Parathyroid adenoma (tissue), 2 donors: Measurements from ENCODE around the gene KIAA0753.

Source experiments
- H2AFZ ChIP-seq: fragments of 300-600 bp; sonication (generic); one replicate; pipeline ENCODE4 v1.7.0; 2017; ENCODE audit warnings: antibody characterized with exemption, mild to moderate bottlenecking
- H3K27ac ChIP-seq: fragments of 300-600 bp; sonication (generic); one replicate; pipeline ENCODE4 v1.7.0; 2017
- H3K27me3 ChIP-seq: fragments of 300-600 bp; sonication (generic); one replicate; pipeline ENCODE4 v1.7.0; 2017; ENCODE audit warnings: low read length; ENCODE audit not compliant: control insufficient read depth, insufficient read depth
- H3K36me3 ChIP-seq: fragments of 300-600 bp; sonication (generic); one replicate; pipeline ENCODE4 v1.7.0; 2017; ENCODE audit warnings: low read length; ENCODE audit not compliant: control insufficient read depth, insufficient read depth
- H3K4me1 ChIP-seq: fragments of 300-600 bp; sonication (generic); one replicate; pipeline ENCODE4 v1.7.0; 2017; ENCODE audit warnings: control low read depth
- H3K4me2 ChIP-seq: fragments of 300-600 bp; sonication (generic); one replicate; pipeline ENCODE4 v1.7.0; 2017; ENCODE audit warnings: low read length
- H3K4me3 ChIP-seq: fragments of 300-600 bp; sonication (generic); one replicate; pipeline ENCODE4 v1.7.0; 2017; ENCODE audit warnings: low read depth, low read length
- H3K79me2 ChIP-seq: fragments of 300-600 bp; sonication (generic); one replicate; pipeline ENCODE4 v1.7.0; 2017; ENCODE audit warnings: control low read depth
- H3K9ac ChIP-seq: fragments of 300-600 bp; sonication (generic); one replicate; pipeline ENCODE4 v1.7.0; 2017; ENCODE audit warnings: mild to moderate bottlenecking
- H3K9me3 ChIP-seq: fragments of 300-600 bp; sonication (generic); one replicate; pipeline ENCODE4 v1.7.0; 2017; ENCODE audit warnings: low read length; ENCODE audit not compliant: control insufficient read depth
- CTCF ChIP-seq: fragments of 300-600 bp; sonication (generic); IDR thresholded peaks from one replicate; pipeline ENCODE4 v1.7.0; 2017; ENCODE audit warnings: antibody characterized with exemption, mild to moderate bottlenecking
- donor health status: primary hyperparathyroidism.

The KIAA0753 gene

GRCh38 chr17:6568184-6568758 is 72.2 kb downstream of the KIAA0753 start:
- Histone ChIP-seq H2AFZ (no peak overlapping the region), H3K4me2 (no peak overlapping the region), H3K9me3 (no peaks in the 10 kb centered on the region), H3K4me3 (no peak overlapping the region), H3K79me2 (no peaks in the 10 kb centered on the region), H3K27ac (no peak overlapping the region), H3K9ac (no peak overlapping the region), H3K36me3 (no peaks in the 10 kb centered on the region), H3K4me1 (no peaks in the 10 kb centered on the region), H3K27me3 (no peaks in the 10 kb centered on the region)
- TF ChIP-seq CTCF: no peak

- no peak overlapping the region for H2AFZ ChIP-seq
- no peak overlapping the region for H3K4me2 ChIP-seq
- no peak overlapping the region for H3K4me3 ChIP-seq
- H3K4me1 ChIP-seq: no peaks in the 10 kb centered on the region
- no peaks in the 10 kb centered on the region for H3K9me3 ChIP-seq
- no peaks in the 10 kb centered on the region for H3K36me3 ChIP-seq
- no peak overlapping the region for H3K27ac ChIP-seq
- H3K9ac ChIP-seq: no peak overlapping the region
- no peaks in the 10 kb centered on the region for H3K27me3 ChIP-seq
- no peak for TF ChIP-seq CTCF
- H3K79me2 ChIP-seq: no peaks in the 10 kb centered on the region
Measured at GRCh38 chr17:6567528-6568183, 72.9 kb downstream of the KIAA0753 start.

- Histone ChIP-seq H2AFZ (no peak overlapping the region), H3K9me3 (no peaks in the 10 kb centered on the region), H3K4me2 (no peak overlapping the region), H3K9ac (no peak overlapping the region), H3K27ac (no peak overlapping the region), H3K4me1 (no peaks in the 10 kb centered on the region), H3K36me3 (no peaks in the 10 kb centered on the region), H3K4me3 (no peak overlapping the region), H3K79me2 (no peaks in the 10 kb centered on the region), H3K27me3 (no peaks in the 10 kb centered on the region)
- no peak for TF ChIP-seq CTCF
Measured at GRCh38 chr17:6561446-6561845, 79.1 kb downstream of the KIAA0753 start.

DNA sequence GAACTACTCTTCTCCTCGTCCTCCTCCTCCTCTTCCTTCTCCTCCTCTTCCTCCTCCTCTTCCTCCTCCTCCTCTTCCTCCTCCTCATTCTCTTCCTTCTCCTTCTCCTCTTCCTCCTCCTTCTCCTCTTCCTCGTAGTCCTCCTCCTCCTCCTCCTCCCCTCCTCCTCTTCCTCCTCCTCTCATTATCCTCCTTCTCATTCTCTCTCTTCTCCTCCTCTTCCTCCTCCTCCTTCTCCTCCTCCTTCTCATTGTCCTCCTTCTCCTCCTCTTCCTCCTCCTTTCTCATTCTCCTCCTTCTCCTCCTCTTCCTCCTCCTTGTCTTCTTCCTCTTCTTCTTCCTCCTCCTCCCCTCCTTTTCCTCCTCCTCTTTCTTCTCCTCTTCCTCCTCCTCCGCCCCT is 80.0 kb downstream of the KIAA0753 start:
- no peak overlapping the region for H2AFZ ChIP-seq
- H3K9ac ChIP-seq: no peak overlapping the region
- no peaks in the 10 kb centered on the region for H3K27me3 ChIP-seq
- no peaks in the 10 kb centered on the region for H3K79me2 ChIP-seq
- no peak overlapping the region for H3K4me2 ChIP-seq
- no peak overlapping the region for H3K4me3 ChIP-seq
- H3K9me3 ChIP-seq: no peaks in the 10 kb centered on the region
- H3K4me1 ChIP-seq: no peaks in the 10 kb centered on the region
- no peak overlapping the region for H3K27ac ChIP-seq
- TF ChIP-seq CTCF: no peak
- H3K36me3 ChIP-seq: no peaks in the 10 kb centered on the region

DNA sequence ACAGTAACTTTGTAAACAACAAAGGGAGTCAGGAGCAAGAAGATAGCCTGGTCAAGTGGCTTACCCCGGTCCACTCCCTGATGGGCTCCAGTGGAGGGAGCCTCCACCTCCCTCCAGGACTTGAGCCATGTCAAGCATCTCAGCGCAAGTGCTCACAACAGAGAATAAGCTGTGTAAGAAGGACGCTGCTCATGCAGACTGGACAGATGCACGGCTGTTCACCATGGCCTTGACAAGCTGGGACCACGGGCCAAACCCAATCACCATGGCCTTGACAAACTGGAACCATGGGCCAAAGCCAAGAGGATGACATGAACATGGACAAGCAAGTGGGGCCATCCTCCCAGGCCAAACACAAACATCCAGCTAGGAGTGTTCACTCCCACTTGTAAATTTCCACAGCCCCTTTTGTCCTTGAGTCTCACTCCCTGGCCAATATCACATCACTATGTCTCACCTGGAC is 80.7 kb downstream of the KIAA0753 start:
- Histone ChIP-seq H3K4me2 (no peak overlapping the region), H3K9me3 (no peaks in the 10 kb centered on the region), H2AFZ (no peak overlapping the region), H3K9ac (no peak overlapping the region), H3K4me1 (no peaks in the 10 kb centered on the region), H3K27me3 (no peaks in the 10 kb centered on the region), H3K36me3 (no peaks in the 10 kb centered on the region), H3K79me2 (no peaks in the 10 kb centered on the region), H3K27ac (no peak overlapping the region), H3K4me3 (no peak overlapping the region)
- no peak for TF ChIP-seq CTCF
